Germinal center (tissue), 1 donor: ENCODE measurements around the gene SPRR2E.
"Not testable (repeated sequence)": the region's sequence is repeated elsewhere in the genome, so short reads cannot be mapped to it uniquely, and the experiment has no call there.

Experiments
- DNase-seq: peaks from one replicate; pipeline ENCODE4 v3.0.0; 2012; ENCODE audit warnings: mixed read lengths, low spot score

Gene SPRR2E

GRCh38 chr1:153058826-153059784 lies 35.2 kb downstream of the SPRR2E start:
- DNase-seq: no peak

GRCh38 chr1:153058154-153058553 lies 36.2 kb downstream of the SPRR2E start:
- no peak for DNase-seq

- no peak for DNase-seq
Measured at GRCh38 chr1:153057375-153057774, 37.0 kb downstream of the SPRR2E start, which contains the start of gene SPRR2A. SPRR2A (minus strand) TSS chr1:153057512; CDS start chr1:153056735, 777 bp downstream.

DNA sequence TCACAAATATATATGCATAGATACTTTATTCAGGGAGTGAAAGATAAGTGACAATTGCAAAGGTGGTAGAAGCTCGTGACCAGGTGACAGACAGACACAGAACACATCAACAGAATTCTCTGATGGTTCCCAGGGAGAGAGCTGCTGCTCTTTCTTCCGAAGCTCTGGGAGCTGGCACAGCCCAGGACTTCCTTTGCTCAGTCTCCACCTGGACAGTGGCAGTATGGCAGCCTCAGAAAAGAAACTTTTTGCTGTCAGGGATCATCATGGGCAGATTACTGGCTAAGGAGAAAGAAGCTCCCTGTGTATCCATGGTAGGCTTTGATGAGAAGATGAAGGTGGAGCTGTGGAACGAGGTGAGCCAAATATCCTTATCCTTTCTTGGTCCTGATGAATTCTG lies 38.2 kb downstream of the SPRR2E start:
- not testable (repeated sequence) for DNase-seq

DNA sequence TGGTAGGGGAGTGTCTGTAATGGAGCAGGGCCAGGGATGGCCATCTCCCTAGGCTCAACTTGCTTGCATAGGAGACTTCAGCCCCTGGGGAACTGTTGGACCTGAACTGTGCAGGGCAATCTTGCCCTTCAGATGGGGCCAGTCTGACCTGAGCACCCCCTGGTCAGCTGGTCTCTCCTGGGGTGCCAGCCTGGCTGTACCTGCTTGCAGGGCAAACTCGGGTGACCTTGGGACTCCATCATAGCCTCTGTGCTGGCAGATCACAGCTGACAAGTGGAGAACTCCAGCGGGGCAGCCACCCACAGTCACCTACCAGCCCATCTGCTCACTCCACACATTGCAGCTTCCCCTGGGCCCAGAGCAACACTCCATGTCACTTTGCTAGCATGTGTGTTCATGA lies 45.1 kb downstream of the SPRR2E start:
- no peak for DNase-seq
